ENCODE results near the gene TLE3.

Gene TLE3

GRCh38 chr15:70088887-70089691 lies 8.6 kb downstream of the TLE3 start:
- in situ Hi-C loops (cut with MboI; ENCODE audit: low sequenced_read_pairs): loop anchor here (25.0 kb wide), 1 partner anchor 398 kb away; no protein-coding TSS in a partner anchor

- in situ Hi-C loops (cut with MboI; ENCODE audit: low sequenced_read_pairs): loop anchor here (25.0 kb wide), 1 partner anchor 399 kb away; no protein-coding TSS in a partner anchor
These were observed 9.3 kb downstream of the TLE3 start for GRCh38 chr15:70088455-70088854.

GRCh38 chr15:70087708-70088352 lies 9.9 kb downstream of the TLE3 start:
- in situ Hi-C loops (cut with MboI; ENCODE audit: low sequenced_read_pairs): loop anchor here (25.0 kb wide), 1 partner anchor 399 kb away; no protein-coding TSS in a partner anchor

GRCh38 chr15:70086636-70087035 lies 11.1 kb downstream of the TLE3 start:
- in situ Hi-C loops (cut with MboI; ENCODE audit: low sequenced_read_pairs): loop anchor here (25.0 kb wide), 1 partner anchor 401 kb away; no protein-coding TSS in a partner anchor

- in situ Hi-C loops (cut with MboI; ENCODE audit: low sequenced_read_pairs): loop anchor here (25.0 kb wide), 1 partner anchor 403 kb away; no protein-coding TSS in a partner anchor
These were observed 13.3 kb downstream of the TLE3 start for GRCh38 chr15:70084461-70084860.

GRCh38 chr15:70083946-70084345 lies 13.8 kb downstream of the TLE3 start:
- in situ Hi-C loops (cut with MboI; ENCODE audit: low sequenced_read_pairs): loop anchor here (25.0 kb wide), 1 partner anchor 403 kb away; no protein-coding TSS in a partner anchor

- in situ Hi-C loops (cut with MboI; ENCODE audit: low sequenced_read_pairs): loop anchor here (25.0 kb wide), 1 partner anchor 404 kb away; no protein-coding TSS in a partner anchor
These were observed 14.3 kb downstream of the TLE3 start for GRCh38 chr15:70083418-70083817.

GRCh38 chr15:70082281-70082900 lies 15.3 kb downstream of the TLE3 start:
- in situ Hi-C loops (cut with MboI; ENCODE audit: low sequenced_read_pairs): loop anchor here (25.0 kb wide), 1 partner anchor 405 kb away; no protein-coding TSS in a partner anchor

- in situ Hi-C loops (cut with MboI; ENCODE audit: low sequenced_read_pairs): loop anchor here (25.0 kb wide), 1 partner anchor 406 kb away; no protein-coding TSS in a partner anchor
These were observed 16.1 kb downstream of the TLE3 start for GRCh38 chr15:70081612-70082011.

GRCh38 chr15:70080347-70080746 lies 17.4 kb downstream of the TLE3 start:
- in situ Hi-C loops (cut with MboI; ENCODE audit: low sequenced_read_pairs): loop anchor here (25.0 kb wide), 1 partner anchor 407 kb away; no protein-coding TSS in a partner anchor

GRCh38 chr15:70079888-70080287 lies 17.8 kb downstream of the TLE3 start:
- in situ Hi-C loops (cut with MboI; ENCODE audit: low sequenced_read_pairs): loop anchor here (25.0 kb wide), 1 partner anchor 407 kb away; no protein-coding TSS in a partner anchor

- in situ Hi-C loops (cut with MboI; ENCODE audit: low sequenced_read_pairs): loop anchor here (25.0 kb wide), 1 partner anchor 409 kb away; no protein-coding TSS in a partner anchor
These were observed 18.9 kb downstream of the TLE3 start for GRCh38 chr15:70078578-70079417.

GRCh38 chr15:70077188-70078147 lies 20.2 kb downstream of the TLE3 start:
- in situ Hi-C loops (cut with MboI; ENCODE audit: low sequenced_read_pairs): loop anchor here (25.0 kb wide), 1 partner anchor 410 kb away; no protein-coding TSS in a partner anchor

GRCh38 chr15:70074380-70074779 lies 23.3 kb downstream of the TLE3 start:
- in situ Hi-C loops (cut with MboI; ENCODE audit: low sequenced_read_pairs): no loop called here

GRCh38 chr15:70072479-70072878 lies 25.2 kb downstream of the TLE3 start:
- in situ Hi-C loops (cut with MboI; ENCODE audit: low sequenced_read_pairs): no loop called here

- in situ Hi-C loops (cut with MboI; ENCODE audit: low sequenced_read_pairs): no loop called here
These were observed 25.9 kb downstream of the TLE3 start for GRCh38 chr15:70071799-70072198.

- in situ Hi-C loops (cut with MboI; ENCODE audit: low sequenced_read_pairs): no loop called here
These were observed 28.0 kb downstream of the TLE3 start for GRCh38 chr15:70069716-70070115.

- in situ Hi-C loops (cut with MboI; ENCODE audit: low sequenced_read_pairs): no loop called here
These were observed 28.7 kb downstream of the TLE3 start for GRCh38 chr15:70068783-70069565.

Measured in HL-60/S4 treated with phorbol 12-myristate 13-acetate at 8.2 ng/mL for 4 days and 3 days (cell line).